ENCODE measurements around the gene SCRN1.

Gene SCRN1

DNA sequence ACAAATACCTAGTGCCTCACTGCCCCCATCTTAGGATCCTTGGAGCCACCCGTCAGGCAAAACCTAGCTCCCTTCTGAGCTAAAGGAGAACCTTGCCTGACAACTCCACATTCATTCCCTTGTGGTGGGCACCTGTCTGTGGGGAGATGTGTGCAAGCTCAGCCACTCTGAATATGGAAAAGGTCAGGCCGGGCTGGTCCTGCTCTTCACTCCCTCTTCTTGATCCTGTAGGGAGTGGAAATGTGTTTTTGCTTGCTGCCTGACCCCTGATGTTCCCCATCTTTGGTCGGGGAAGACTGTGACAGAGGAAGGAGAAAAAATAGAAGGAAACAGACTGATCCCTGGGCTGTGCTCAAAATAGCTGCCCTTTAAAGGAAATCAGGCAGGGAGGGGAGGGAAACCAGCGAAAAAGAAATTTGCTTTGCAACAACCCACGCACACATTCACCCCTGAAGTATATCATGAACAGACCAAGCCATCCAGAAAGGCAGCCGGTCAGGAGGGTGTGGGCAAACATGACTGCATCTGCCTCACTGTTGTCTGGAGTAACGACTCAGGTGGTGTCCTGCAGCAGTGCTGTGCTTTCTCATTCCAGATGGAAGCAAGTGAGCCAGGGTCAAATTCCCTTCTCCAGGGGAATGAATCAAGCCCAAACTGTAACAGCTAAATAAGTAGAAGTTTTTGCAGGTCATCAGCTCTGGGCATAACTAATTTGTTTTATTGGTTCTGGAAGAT is 74.0 kb downstream of the SCRN1 start:
- TF ChIP-seq, protein P1, sequence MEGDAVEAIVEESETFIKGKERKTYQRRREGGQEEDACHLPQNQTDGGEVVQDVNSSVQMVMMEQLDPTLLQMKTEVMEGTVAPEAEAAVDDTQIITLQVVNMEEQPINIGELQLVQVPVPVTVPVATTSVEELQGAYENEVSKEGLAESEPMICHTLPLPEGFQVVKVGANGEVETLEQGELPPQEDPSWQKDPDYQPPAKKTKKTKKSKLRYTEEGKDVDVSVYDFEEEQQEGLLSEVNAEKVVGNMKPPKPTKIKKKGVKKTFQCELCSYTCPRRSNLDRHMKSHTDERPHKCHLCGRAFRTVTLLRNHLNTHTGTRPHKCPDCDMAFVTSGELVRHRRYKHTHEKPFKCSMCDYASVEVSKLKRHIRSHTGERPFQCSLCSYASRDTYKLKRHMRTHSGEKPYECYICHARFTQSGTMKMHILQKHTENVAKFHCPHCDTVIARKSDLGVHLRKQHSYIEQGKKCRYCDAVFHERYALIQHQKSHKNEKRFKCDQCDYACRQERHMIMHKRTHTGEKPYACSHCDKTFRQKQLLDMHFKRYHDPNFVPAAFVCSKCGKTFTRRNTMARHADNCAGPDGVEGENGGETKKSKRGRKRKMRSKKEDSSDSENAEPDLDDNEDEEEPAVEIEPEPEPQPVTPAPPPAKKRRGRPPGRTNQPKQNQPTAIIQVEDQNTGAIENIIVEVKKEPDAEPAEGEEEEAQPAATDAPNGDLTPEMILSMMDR (IDR thresholded peaks at IDR 0.05): no peak
- Histone ChIP-seq H3K27ac (peak overlapping the region; percentile 28 to 56), H3K4me3 (peak overlapping the region; percentile 19)
- DNase-seq (ENCODE audit: low spot score): no peak

DNA sequence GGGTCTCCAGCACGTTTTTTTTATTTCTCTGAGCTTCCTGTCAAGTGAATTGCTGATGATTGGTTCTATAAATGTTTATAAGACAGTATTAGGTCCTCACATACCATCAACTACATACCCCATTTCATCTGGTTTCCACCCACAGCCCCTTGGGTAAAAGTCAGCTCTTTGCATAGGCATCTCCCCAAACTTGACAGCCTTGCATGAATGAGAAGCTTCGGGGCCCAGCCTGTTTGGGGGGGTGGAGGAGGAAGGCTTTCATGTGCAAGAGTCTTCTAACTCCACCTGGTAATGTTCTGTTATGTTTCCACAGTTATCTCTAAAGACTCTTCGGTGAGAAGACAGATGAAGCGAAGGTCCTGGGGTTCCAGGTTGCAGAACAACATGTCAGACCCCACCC is 75.4 kb downstream of the SCRN1 start:
- Histone ChIP-seq H3K27ac (no peak overlapping the region), H3K4me3 (no peak overlapping the region)
- TF ChIP-seq, protein P1 (IDR thresholded peaks at IDR 0.05): no peak
- DNase-seq (ENCODE audit: low spot score): no peak

DNA sequence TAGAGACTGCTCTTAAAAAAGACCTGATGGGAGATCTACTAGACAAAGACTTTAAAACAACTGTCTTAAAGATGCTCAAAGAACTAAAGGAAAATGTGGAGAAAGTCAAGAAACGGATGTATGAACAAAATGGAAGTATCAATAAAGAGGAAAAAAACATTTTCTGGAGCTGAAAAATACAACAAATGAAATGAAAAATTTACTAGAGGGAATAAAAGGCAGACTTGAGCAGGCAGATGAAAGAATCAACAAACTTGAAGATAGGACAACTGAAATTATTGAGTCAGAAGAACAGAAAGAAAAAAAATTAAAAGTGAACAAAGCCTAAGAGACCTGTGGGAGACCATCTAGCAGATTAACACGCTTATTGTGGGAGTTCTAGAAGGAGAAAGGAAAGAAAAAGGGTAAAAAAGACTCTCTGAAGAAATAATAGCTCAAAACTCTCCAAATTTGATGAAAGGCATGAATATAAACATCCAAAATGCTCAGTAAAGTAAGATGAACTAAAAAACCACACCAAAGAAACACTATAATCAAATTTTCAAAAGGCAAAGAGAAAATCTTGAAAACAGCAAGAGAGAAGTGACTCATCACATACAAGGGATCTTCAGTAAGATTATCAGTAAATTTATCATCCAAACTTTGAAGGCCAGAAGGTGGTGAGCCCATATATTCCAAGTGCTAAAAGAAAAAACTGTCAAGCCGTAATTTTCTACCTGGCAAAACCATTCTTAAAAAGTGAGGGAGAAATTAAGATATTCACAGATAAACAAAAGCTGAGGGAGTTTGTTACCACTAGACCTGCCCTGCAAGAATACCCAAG is 83.2 kb downstream of the SCRN1 start:
- DNase-seq (ENCODE audit: low spot score): no peak

DNA sequence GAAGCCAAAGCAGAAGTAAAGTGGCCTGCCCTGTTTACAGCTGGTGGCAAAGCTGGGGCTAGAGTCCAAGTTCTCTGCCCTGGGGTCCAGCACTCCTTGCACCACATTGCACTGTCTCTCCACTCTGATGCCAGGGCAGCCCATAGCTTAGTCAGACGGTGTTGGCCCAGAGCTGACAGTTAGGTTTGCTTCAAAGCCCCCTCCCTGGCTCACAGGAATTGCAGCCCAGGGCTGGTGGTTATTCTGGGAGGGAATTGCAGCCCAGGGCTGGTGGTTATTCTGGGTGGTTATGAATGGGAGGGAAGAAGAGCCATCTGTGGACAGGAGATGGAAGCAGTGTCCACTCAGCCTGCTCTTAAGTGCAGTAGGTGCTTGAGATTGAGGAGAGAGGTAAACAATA is 88.9 kb downstream of the SCRN1 start:
- no peak for DNase-seq (ENCODE audit: low spot score)
- TF ChIP-seq, protein P1 (IDR thresholded peaks at IDR 0.05): no peak
- no peak overlapping the region for H3K27ac ChIP-seq
- no peak overlapping the region for H3K4me3 ChIP-seq

More for the DNA sequence above, 83.2 kb downstream of the SCRN1 start:
- TF ChIP-seq, protein P1 (IDR thresholded peaks at IDR 0.05): no peak
- Histone ChIP-seq H3K4me3 (no peak overlapping the region), H3K27ac (no peak overlapping the region)

DNA sequence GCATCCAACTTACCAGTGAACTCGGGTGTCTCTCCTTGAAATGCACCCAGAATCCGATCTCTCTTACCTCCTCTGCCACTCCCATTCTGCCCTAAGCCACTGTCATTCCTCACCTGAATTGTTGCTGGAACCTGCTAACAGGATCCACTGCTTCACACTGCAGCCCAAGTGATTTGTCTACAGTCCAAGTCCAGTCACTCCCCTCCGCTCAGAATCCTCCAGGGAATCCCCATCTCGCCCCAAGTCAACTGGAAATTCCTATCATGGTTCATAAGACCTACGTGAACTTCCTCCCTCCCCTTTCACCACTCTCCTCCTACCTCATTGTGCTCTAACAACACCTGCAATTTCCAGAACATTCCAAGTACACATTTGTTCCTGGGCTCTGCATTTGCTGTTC is 91.3 kb downstream of the SCRN1 start:
- TF ChIP-seq, protein P1 (IDR thresholded peaks at IDR 0.05): no peak
- DNase-seq (ENCODE audit: low spot score): peak; percentile 31
- Histone ChIP-seq H3K27ac (no peak overlapping the region), H3K4me3 (no peak overlapping the region)

DNA sequence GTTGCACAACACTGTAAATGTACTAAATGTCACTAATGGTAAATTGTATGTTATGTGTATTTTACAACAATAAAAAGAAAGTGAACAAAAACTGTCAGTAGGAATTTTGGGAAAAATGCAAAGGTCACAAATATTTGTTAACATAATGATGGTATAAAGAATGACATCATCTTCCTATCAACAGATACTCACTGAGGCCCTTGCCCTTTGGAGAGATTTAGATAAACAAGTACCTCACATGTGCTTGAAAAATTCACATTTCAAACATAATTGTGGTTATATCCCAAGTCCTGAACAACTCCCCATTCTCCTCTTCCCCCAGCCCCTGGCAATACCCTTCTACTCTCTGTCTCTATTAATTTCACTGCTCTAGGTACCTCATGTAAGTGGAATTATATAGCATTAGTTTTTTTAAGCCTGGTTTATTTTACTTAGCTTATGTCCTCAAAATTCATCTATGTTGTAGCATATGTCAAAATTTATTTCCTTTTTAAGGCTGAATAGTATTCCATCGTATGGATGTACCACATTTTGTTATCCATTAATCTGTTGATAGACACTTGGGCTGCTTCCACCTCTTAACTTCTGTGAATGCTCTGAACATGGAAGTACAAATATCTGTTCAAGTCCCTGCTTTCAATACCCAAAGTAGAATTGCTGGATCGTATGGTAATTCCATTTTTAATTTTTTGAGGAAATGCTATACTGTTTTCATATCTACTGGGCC is 92.8 kb downstream of the SCRN1 start:
- TF ChIP-seq, protein P1 (IDR thresholded peaks at IDR 0.05): no peak
- no peak overlapping the region for H3K4me3 ChIP-seq

More for the DNA sequence above, 92.8 kb downstream of the SCRN1 start:
- H3K27ac ChIP-seq: no peak overlapping the region
- DNase-seq (ENCODE audit: low spot score): no peak
